Breast epithelium (tissue), 3 donors: Measurements from ENCODE around the gene F2.

Source experiments
- POLR2AphosphoS5 ChIP-seq, 3 donors: sonication (generic); formaldehyde crosslinking; IDR thresholded peaks; one replicate each; pipeline ENCODE4 v1.6.1; 2017; ENCODE audit warnings: antibody characterized with exemption in 3 of 3
- TF ChIP-seq, protein P1 (sequence below), 3 donors: fragments of 450-650 bp; IDR thresholded peaks; one replicate each; pipeline ENCODE4 v1.5.1; 2016 to 2017; ENCODE audit warnings: antibody characterized with exemption in 3 of 3, mild to moderate bottlenecking in 3 of 3, moderate library complexity in 3 of 3

- no peak for TF ChIP-seq POLR2AphosphoS5 (IDR thresholded peaks at IDR 0.05)
- TF ChIP-seq, protein P1, sequence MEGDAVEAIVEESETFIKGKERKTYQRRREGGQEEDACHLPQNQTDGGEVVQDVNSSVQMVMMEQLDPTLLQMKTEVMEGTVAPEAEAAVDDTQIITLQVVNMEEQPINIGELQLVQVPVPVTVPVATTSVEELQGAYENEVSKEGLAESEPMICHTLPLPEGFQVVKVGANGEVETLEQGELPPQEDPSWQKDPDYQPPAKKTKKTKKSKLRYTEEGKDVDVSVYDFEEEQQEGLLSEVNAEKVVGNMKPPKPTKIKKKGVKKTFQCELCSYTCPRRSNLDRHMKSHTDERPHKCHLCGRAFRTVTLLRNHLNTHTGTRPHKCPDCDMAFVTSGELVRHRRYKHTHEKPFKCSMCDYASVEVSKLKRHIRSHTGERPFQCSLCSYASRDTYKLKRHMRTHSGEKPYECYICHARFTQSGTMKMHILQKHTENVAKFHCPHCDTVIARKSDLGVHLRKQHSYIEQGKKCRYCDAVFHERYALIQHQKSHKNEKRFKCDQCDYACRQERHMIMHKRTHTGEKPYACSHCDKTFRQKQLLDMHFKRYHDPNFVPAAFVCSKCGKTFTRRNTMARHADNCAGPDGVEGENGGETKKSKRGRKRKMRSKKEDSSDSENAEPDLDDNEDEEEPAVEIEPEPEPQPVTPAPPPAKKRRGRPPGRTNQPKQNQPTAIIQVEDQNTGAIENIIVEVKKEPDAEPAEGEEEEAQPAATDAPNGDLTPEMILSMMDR (IDR thresholded peaks at IDR 0.05) = no peak
Measured at GRCh38 chr11:46778416-46778815, 59.4 kb downstream of the F2 start.
